Measurements from ENCODE around the gene TRIM38.
"Not testable (repeated sequence)": the region's sequence is repeated elsewhere in the genome, so short reads cannot be mapped to it uniquely, and the experiment has no call there.

The TRIM38 gene

GRCh38 chr6:25939593-25939992, 23.0 kb upstream of the TRIM38 start:
- no peak for DNase-seq (ENCODE audit: low read depth in 2 of 3, low spot score in 2 of 3)

DNA sequence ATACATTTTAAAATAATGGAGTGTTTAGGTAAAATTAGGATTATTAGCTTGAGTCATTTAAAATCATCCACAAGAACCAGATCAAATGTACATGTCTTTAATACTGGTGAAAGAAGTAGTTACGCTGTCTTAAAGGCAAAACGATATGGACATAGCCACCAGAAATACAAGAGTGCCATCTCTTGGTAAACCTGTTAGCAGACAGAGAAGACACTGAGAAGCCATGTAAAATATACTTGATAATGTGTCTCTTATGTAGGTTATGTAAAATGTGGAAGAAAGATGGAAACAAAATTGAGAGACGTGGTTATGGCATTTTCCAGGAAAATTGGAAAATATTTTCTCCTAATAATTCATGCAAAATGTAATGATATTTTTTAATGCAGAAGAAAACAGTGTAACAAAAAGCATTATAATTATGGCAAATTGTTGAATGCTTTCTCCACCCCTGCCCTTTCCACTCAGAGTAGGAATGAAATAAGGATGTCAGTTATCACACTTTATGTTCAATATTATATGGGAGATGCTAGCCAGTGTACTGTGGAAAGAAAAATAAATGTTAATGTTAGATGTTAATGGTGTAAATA, 19.9 kb upstream of the TRIM38 start:
- DNase-seq (ENCODE audit: low read depth in 2 of 3, low spot score in 2 of 3): no peak

GRCh38 chr6:25943887-25944286, 18.7 kb upstream of the TRIM38 start:
- DNase-seq (ENCODE audit: low read depth in 2 of 3, low spot score in 2 of 3): no peak

DNA sequence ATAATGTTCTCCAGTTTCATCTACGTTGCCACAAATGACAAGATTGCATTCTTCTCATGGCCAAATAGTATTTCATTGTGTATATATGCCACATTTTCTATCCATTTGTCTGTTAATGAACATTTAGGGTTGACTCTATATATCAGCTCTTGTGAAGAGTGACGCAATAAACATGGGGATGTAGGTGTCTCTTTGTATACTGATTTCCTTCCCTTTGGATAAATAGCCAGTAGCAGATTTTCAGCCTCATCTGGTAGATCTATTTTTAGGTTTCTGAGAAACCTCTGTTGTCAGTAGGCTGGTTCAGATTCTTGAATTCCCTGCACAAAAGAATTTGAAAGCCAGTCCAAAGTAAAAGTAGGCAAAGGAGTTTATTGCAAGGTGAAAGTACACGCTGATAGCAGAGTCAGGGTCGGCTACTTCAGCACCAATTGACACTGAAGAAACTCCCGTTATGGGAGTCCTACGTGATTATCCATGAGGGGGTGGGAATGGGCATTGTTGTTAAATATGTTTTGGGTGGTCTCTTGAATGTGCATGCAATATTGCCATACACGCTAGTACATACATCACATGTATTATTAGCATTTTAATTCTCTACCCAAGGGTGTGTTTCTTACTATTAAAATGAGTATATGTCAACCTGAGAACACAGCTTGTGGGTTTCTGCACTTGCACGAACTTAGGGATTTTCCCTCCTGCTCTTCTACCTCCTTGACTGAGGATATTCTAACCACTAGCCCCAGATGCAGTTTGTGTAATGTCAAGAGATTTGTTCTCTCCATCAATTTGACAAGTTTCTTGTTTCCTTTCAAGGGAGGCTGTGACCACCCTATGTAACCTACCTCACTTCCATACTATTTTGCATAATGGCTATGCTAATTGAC, 17.7 kb upstream of the TRIM38 start:
- DNase-seq (ENCODE audit: low read depth in 2 of 3, low spot score in 2 of 3): no peak

GRCh38 chr6:25945738-25946137, 16.9 kb upstream of the TRIM38 start:
- DNase-seq (ENCODE audit: low read depth in 2 of 3, low spot score in 2 of 3): not testable (repeated sequence)

DNA sequence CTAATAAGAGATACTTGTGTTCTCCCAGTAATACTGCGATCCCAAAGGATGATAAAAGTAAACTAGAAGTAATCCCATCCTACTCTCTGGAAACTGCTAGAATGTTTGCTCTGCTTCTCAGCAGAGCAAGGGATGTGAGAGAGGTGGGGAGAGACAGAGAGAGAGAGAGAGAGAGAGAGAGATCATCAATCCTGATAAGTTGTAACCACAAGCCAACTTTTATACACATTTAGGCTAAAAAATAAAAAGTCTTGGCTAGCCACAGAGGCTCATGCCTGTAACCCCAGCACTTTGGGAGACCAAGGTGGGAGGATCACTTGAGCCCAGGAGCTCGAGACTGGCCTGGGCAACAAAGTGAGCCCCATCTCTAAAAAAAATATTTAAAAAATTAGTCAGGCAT, 16.0 kb upstream of the TRIM38 start:
- DNase-seq (ENCODE audit: low read depth in 2 of 3, low spot score in 2 of 3): no peak

- not testable (repeated sequence) for DNase-seq (ENCODE audit: low read depth in 2 of 3, low spot score in 2 of 3)
These were observed 15.1 kb upstream of the TRIM38 start for GRCh38 chr6:25947492-25947891.

DNA sequence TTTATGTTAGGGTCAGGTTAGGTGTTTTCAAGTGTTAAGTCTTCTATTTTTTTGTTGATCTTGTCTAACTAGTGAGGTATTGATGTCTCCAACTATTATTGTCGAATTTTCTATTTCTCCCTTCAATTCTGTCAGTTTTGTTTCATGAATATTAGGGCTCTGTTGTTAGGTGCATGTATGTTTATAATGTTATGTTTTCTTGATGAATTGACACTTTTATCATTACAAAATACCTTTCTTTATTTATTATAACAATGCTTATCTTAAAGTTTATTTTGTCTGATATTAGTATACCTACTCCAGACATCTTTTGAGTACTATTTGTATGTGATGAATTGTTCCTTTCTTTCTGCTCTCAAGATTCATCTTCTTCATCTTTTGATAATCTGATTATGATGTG, 12.9 kb upstream of the TRIM38 start:
- no peak for DNase-seq (ENCODE audit: low read depth in 2 of 3, low spot score in 2 of 3)

- DNase-seq (ENCODE audit: low read depth in 2 of 3, low spot score in 2 of 3): no peak
These were observed 12.3 kb upstream of the TRIM38 start for GRCh38 chr6:25950297-25950696.

GRCh38 chr6:25951296-25952032, 11.1 kb upstream of the TRIM38 start:
- no peak for DNase-seq (ENCODE audit: low read depth in 2 of 3, low spot score in 2 of 3)

- no peak for DNase-seq (ENCODE audit: low read depth in 2 of 3, low spot score in 2 of 3)
These were observed 10.1 kb upstream of the TRIM38 start for GRCh38 chr6:25952535-25952934.

GRCh38 chr6:25953733-25954132, 8.9 kb upstream of the TRIM38 start:
- DNase-seq (ENCODE audit: low read depth in 2 of 3, low spot score in 2 of 3): no peak

DNA sequence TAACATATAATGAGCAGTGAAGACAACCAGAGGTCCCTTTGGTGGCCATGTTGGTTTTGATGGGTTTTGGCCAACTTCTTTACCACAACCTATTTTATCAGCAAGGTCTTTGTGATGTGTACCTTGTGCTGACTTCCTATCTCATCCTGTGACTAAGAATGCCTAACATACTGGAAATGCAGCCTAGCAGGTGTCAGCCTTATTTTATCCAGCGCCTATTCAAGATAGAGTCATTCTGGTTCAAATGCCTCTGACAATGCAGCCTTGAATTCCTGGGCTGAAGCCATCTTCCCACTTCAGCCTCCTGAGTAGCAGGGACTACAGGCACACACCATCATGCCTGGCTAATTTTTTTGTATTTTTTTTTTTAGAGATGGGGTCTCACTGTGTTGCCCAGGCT, 7.8 kb upstream of the TRIM38 start:
- DNase-seq (ENCODE audit: low read depth in 2 of 3, low spot score in 2 of 3): no peak

- no peak for DNase-seq (ENCODE audit: low read depth in 2 of 3, low spot score in 2 of 3)
These were observed 6.4 kb upstream of the TRIM38 start for GRCh38 chr6:25956226-25956625.

DNA sequence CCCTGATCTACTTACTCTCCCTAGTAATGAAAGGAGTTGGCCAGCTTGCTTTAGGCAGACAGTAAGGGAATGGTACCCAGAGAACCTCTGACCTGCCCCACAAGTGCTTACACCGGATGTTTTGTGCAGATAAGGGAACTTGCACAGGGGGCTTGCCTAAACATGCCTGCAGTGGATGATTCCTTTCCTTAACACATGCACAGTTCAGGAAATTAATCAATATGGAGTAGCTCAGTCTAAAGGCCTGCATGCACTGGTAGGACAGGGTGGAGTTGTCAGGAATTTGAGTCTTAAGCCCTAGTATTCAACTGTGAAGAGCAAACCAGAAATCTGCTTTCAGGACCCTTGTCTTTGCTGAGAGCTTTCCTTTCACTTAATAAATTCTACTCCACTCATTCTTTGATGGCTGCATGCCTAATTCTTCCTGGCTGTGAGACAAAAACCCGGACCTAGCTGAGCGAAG, 3.9 kb upstream of the TRIM38 start:
- DNase-seq (ENCODE audit: low read depth in 2 of 3, low spot score in 2 of 3): no peak

DNA sequence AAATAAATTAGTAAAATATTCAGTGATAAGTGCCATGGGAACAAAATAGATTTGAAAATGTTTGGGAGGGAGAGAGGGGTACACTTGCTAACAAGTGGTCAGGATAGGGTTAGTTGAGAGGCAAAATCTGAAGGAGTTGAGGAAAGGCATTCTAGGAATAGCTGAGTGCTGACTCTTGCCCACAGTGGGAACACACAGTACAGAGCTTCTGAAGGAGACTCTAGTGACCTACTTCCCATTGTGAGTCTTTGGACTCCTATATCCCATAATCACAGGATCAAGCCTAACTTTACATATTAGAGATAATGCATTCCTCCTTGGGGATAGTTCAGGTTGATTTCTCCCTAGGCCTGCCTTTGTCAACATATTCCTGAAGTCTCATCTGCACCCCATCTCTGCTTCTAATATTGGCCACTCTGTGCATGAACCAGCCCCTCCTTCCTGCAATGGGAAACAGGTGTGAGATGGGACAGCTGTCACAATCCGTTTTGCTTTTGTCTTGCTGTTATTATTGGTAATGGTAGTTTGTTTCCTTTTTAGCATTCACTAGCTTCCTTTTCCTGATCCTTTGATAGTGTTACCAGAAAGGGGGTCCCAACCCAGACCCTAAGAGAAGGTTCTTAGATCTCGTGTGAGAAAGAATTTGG, 2.6 kb upstream of the TRIM38 start:
- DNase-seq (ENCODE audit: low read depth in 2 of 3, low spot score in 2 of 3): no peak

DNA sequence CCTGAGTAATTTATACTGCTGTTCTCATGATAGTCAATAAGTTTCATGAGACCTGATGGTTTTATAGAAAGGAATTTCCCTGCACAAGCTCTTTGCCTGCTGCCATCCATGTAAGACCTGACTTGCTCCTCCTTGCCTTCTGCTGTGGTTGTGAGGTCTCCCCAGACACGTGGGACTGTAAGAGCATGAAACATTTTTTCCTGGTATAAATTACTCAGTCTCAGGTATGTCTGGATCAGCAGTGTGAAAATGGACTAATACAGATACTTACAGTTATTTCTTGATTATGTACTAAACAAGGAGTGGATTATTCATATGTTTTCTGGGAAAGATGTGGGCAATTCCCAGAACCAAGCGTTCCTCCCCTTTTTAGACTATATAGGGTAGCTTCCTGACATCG, 1.9 kb upstream of the TRIM38 start:
- DNase-seq (ENCODE audit: low read depth in 2 of 3, low spot score in 2 of 3): no peak

- DNase-seq (ENCODE audit: low read depth in 2 of 3, low spot score in 2 of 3): no peak
These were observed 918 bp upstream of the TRIM38 start for GRCh38 chr6:25961619-25962148.

DNA sequence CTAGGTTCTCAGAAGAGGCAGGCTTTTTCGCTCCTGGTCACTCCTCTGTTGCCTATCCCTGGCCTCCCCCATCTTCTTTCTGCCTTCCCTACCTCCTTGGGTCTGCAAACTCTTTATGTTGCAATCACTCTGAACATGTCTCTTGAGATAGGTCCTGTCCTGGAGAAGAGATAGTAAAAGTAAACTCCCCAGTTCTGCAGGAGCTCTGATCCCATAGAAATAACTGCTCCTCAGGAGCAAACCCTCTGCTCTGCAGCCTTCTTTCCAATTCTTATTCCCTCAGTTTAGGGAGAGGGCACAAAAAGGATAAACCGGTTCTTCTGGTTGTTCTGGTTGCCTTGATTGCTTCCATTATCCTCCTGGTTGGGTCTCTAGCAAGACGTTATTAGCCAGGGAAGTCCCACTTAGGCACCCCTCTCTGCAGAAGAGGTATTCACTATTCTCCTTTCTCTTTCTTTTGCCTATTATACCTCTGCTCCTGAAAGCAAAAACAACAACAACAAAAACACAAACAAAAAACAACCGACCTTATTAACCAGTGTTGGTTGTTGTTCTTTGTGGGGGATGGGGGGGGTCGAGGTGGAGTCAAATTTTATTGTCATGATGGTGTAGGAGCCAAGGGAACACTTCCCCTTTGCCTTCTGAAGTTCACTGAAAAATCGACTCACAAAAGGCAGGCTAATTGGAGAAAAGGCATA, 973 bp downstream of the TRIM38 start:
- no peak for DNase-seq (ENCODE audit: low read depth in 2 of 3, low spot score in 2 of 3)

DNA sequence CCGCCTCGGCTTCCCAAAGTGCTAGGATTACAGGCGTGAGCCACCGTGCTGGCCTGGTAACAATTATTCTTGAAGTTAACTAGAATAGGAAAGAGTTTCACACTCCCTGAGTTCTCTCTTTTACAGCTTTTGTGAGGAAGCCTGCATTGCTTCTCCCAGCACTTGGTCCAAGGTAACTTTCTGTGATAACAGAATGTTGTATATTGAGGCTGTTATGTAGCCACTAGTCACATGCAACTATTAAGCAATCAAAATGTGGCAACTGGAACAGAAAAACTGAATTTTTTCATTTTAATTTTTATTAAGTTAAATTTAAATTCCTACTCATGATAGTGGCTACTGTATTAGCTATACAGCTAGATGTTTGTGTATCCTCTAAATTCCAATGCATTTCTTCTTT, 2.5 kb downstream of the TRIM38 start:
- no peak for DNase-seq (ENCODE audit: low read depth in 2 of 3, low spot score in 2 of 3)

- DNase-seq (ENCODE audit: low read depth in 2 of 3, low spot score in 2 of 3): no peak
These were observed 4.1 kb downstream of the TRIM38 start for GRCh38 chr6:25966711-25967110.
